Skin of body (tissue), 2 donors: ENCODE measurements around the gene TKT. TPM values are rescaled to one million over a fixed set of nuclear protein-coding genes. Genes with fewer than 3 reads are reported as not detected.

ENCODE experiments used
- DNase-seq: peaks from one replicate; lab custom pipeline; 2025; lab: John Stamatoyannopoulos, UW
- total RNA-seq: library from RNA; depleted of rRNA; stranded (reverse); fragments of >200 nt; gene quantifications from one replicate; pipeline ENCODE4 v1.2.3, GENCODE V29; 2014

TKT gene
- total RNA-seq, 1 donor from 2014 or later = 159 TPM

- no peak for DNase-seq
These were observed 14.5 kb downstream of the TKT start for GRCh38 chr3:53240989-53241972.

- DNase-seq = no peak
These were observed 16.0 kb downstream of the TKT start for GRCh38 chr3:53239800-53240199.

GRCh38 chr3:53238886-53239285, 16.9 kb downstream of the TKT start:
- no peak for DNase-seq

- no peak for DNase-seq
These were observed 17.6 kb downstream of the TKT start for GRCh38 chr3:53238051-53238850.

- no peak for DNase-seq
These were observed 19.5 kb downstream of the TKT start for GRCh38 chr3:53236112-53236841.

GRCh38 chr3:53235545-53235944, 20.3 kb downstream of the TKT start:
- DNase-seq = no peak

- no peak for DNase-seq
These were observed 21.0 kb downstream of the TKT start for GRCh38 chr3:53234841-53235232.

GRCh38 chr3:53234130-53234840, 21.5 kb downstream of the TKT start:
- DNase-seq = no peak

GRCh38 chr3:53232641-53233377, 23.0 kb downstream of the TKT start:
- DNase-seq = no peak

GRCh38 chr3:53231532-53232511, 24.0 kb downstream of the TKT start:
- no peak for DNase-seq

GRCh38 chr3:53230789-53231188, 25.0 kb downstream of the TKT start:
- DNase-seq = no peak

GRCh38 chr3:53230041-53230621, 25.7 kb downstream of the TKT start:
- no peak for DNase-seq

GRCh38 chr3:53229606-53230005, 26.2 kb downstream of the TKT start:
- no peak for DNase-seq

GRCh38 chr3:53229171-53229570, 26.7 kb downstream of the TKT start:
- DNase-seq = no peak

- DNase-seq = no peak
These were observed 27.6 kb downstream of the TKT start for GRCh38 chr3:53227993-53228885.

GRCh38 chr3:53226841-53227407, 28.9 kb downstream of the TKT start:
- DNase-seq = no peak

- DNase-seq = no peak
These were observed 29.5 kb downstream of the TKT start for GRCh38 chr3:53226142-53226840.
